ENCODE data around the gene MRPL17.

MRPL17 gene

DNA sequence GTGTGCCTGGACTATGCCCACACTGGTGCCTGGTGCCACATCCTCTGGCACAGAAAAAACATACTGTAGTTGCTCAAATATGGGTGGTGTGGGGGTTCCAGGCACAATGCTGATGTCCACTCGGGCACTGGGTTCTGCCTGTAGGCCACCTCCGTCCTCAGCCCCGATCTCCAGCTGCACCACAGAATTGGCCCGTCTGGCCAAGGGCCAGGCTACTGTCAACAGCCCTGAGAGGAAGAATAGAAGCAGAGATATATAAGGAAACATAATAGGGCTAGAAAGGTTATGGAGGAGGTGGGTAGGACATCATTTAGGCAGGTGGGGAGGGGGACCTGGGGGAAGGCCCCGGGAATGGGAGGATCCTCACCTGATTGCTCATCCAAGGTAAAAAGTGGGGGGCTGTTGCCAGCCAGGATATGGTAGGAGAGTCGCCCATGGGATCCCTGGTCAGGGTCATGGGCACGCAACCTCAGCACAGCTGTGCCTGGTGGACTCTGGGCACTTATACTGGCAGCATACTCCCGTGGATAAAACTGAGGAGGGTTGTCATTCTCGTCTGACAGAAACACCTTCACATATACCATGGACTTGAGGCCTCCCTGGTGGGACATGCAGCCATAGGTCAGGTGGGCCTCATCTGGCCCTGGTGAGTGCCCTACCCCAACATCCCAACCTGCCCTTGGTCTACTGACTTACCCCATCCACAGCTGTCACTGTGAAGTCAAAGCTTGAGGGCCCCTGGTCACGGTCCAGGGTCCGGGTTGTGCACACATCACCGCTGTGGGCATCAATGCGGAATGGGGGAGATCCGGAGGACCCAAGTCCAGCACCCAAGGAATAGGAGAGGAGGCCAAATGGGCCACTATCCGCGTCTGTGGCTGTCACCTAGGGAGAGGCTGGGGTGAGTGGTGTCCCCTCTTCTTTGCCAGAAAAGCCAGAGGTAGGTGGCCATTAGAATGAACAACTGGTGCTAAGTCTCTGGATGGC, 49.4 kb downstream of the MRPL17 start:
- DNase-seq (ENCODE audit: low spot score) (no peak), FAIRE-seq (no peak)

DNA sequence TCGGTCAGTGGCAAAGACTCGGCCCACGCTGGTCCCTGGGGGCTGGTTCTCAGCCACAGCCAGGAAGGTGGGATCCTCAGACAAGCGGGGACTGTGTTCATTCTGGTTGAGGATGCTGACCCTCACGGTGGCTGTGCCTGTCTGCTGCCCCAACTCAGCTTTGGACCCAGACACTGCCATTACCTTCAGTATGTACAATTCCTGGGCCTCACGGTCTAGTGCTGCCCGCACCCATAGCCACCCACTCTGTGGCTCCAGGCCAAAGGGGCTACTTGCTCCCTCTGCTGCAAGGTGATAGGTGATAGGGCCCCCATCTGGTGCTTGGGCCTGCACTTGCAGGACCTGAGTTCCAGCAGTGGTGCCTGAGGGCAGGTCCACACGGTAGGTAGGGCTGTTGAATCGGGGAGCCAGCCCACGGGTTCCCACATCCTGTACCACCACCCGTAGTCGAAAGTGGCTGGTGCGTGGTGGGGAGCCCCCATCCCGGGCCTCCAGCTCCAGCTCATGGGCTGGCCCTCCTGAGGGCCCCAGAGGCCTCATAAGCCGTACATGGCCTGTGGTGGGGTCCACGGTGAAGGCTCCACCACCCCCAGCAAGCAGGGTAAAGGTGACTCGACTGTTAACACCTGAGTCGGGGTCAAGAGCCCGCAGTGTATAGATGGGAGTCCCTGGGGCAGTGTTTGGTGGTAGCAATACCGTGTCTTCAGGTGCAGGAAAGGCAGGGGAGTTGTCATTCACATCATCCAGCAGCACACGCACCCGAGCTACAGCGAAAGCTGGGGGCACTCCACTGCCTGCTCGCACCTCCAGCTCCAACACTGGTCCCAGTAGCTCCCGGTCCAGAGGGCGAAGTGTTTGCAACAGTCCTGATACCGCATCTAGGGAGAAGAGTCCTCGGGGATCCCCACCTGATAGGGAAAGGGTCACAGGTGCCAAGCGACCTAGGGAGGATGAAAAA, 50.7 kb downstream of the MRPL17 start:
- DNase-seq (ENCODE audit: low spot score): no peak
- no peak for FAIRE-seq

DNA sequence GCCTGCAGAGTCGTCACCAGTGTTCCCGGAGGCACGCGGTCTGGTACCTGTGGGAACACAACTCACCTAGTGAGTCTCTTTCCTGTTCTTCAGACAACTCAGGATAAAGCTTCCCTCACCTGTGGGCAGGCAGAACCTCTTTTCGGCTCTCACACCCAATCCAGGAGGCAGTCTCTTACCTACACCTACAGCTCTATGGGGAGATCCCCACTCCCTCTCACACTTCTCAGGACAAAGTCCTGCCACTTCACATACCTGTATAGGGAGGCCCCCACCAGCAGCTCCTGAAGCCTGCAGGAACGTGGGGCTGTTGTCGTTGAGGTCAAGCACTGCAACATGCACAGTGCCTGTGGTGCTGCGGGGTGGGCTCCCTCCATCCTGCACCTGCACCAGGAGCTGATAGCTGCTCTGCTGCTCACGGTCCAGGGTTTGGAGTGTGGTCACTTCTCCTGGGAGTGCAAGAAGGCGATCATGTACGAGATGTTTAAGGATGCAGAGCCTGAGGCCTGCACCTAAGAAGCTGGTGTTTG, 51.7 kb downstream of the MRPL17 start:
- DNase-seq (ENCODE audit: low spot score) (no peak), FAIRE-seq (no peak)

DNA sequence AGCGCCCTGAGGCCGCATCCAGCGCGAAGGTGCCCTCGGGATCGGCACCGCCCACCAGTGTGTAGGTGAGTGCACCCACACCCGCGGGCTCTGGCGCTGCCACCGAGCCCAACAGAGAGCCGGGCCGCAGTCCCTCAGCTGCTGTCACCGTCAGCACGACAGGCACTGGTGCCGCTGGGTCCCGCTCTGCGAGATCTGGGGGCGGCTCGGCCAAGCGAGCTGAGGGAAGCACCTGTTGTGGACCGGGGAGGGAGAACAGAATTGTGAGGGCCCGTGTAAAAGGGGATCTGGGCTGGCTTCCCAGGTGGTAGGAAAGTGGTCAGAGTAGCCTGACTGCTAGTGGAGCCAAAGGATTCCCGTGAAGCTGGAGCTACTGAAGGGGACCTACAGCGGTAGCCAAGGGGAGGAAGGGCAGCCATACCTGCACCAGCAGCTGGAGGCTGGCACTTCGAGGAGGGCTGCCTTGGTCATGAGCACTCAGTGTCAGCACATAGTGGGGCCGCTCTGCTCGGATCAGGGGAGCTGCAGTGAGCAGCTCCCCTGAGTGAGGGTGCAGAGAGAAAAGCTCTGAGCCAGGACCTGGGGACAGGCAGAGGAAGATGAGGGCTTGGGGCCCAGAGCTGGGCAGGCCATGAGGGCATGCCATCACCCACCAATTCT, 52.4 kb downstream of the MRPL17 start:
- no peak for FAIRE-seq
- no peak for DNase-seq (ENCODE audit: low spot score)
